DOHH2 (cell line): ENCODE measurements around the gene DDI2.
"Not testable (repeated sequence)": the region's sequence is repeated elsewhere in the genome, so short reads cannot be mapped to it uniquely, and the experiment has no call there.

Source experiments
- H3F3A ChIP-seq: fragments of 200-600 bp; sonication (generic), shearing (Covaris generic); 2 replicates; pipeline ENCODE4 v1.6.0; 2016; ENCODE audit warnings: antibody characterized with exemption, mild to moderate bottlenecking; ENCODE audit not compliant: control insufficient read depth, insufficient read depth
- H3K27ac ChIP-seq: fragments of 200-600 bp; sonication (generic); 2 replicates; pipeline ENCODE4 v1.5.1; 2014; ENCODE audit warnings: low read depth, mild to moderate bottlenecking, low read length, moderate library complexity
- H3K27me3 ChIP-seq: fragments of 200-600 bp; sonication (generic); 2 replicates; pipeline ENCODE4 v1.6.1; 2014; ENCODE audit warnings: mild to moderate bottlenecking, low read length, mixed read lengths; ENCODE audit not compliant: control insufficient read depth
- H3K36me3 ChIP-seq: fragments of 200-600 bp; sonication (generic); 2 replicates; pipeline ENCODE4 v1.6.1; 2014; ENCODE audit warnings: mild to moderate bottlenecking, low read length, moderate library complexity, mixed read lengths; ENCODE audit not compliant: control insufficient read depth
- H3K4me1 ChIP-seq: fragments of 200-600 bp; sonication (generic); 2 replicates; pipeline ENCODE4 v1.6.1; 2014; ENCODE audit warnings: mild to moderate bottlenecking, low read length, mixed read lengths; ENCODE audit not compliant: control insufficient read depth
- H3K4me2 ChIP-seq: fragments of 200-600 bp; sonication (generic); 2 replicates; pipeline ENCODE4 v1.6.0; 2014; ENCODE audit warnings: mild to moderate bottlenecking, low read length, moderate library complexity
- H3K4me3 ChIP-seq: fragments of 200-600 bp; sonication (generic); 2 replicates; pipeline ENCODE4 v1.5.1; 2014; ENCODE audit warnings: mild to moderate bottlenecking, low read length, mixed read lengths
- H3K79me2 ChIP-seq: fragments of 200-600 bp; sonication (generic); 2 replicates; pipeline ENCODE4 v1.6.1; 2014; ENCODE audit warnings: mild to moderate bottlenecking, low read length, mixed read lengths; ENCODE audit not compliant: control insufficient read depth
- H3K9me2 ChIP-seq: fragments of 200-600 bp; sonication (generic); replicated peaks from 2 replicates; pipeline ENCODE4 v1.6.1; 2014; ENCODE audit warnings: mild to moderate bottlenecking, low read length, mixed read lengths; ENCODE audit not compliant: control insufficient read depth
- H3K9me3 ChIP-seq: fragments of 200-600 bp; sonication (generic); 2 replicates; pipeline ENCODE4 v1.6.1; 2014; ENCODE audit warnings: antibody characterized with exemption, low read length, mixed read lengths; ENCODE audit not compliant: control insufficient read depth, insufficient read depth
- H4K20me1 ChIP-seq: fragments of 200-600 bp; sonication (generic); 2 replicates; pipeline ENCODE4 v1.6.0; 2014; ENCODE audit warnings: low read depth, mild to moderate bottlenecking, antibody characterized with exemption, low read length, moderate library complexity; ENCODE audit not compliant: control insufficient read depth, insufficient read depth
- CTCF ChIP-seq: fragments of 200-600 bp; sonication (generic); IDR thresholded peaks from one replicate; pipeline ENCODE4 v1.5.1; 2014; ENCODE audit warnings: antibody characterized with exemption, mild to moderate bottlenecking, low read depth, low read length; ENCODE audit not compliant: poor library complexity, severe bottlenecking
- EZH2phosphoT487 ChIP-seq: fragments of 200-600 bp; sonication (generic); IDR thresholded peaks from 2 replicates; pipeline ENCODE4 v1.6.1; 2017; ENCODE audit warnings: borderline replicate concordance, mild to moderate bottlenecking, antibody characterized with exemption, low read length, moderate library complexity, mixed read lengths

Gene DDI2

GRCh38 chr1:15650433-15650832 lies 33.2 kb downstream of the DDI2 start:
- no peak overlapping the region for H3K27ac ChIP-seq
- no peaks in the 10 kb centered on the region for H3K9me2 ChIP-seq
- H3K27me3 ChIP-seq = no peaks in the 10 kb centered on the region
- no peak overlapping the region for H3K4me2 ChIP-seq
- no peaks in the 10 kb centered on the region for H4K20me1 ChIP-seq
- H3K4me3 ChIP-seq = no peak overlapping the region
- peaks cover 1% of the 10 kb centered on the region for H3K79me2 ChIP-seq
- no peak for TF ChIP-seq EZH2phosphoT487
- no peak for TF ChIP-seq CTCF
- no peaks in the 10 kb centered on the region for H3F3A ChIP-seq
- H3K36me3 ChIP-seq = peaks cover 79% of the 10 kb centered on the region
- no peaks in the 10 kb centered on the region for H3K9me3 ChIP-seq
- no peaks in the 10 kb centered on the region for H3K4me1 ChIP-seq

GRCh38 chr1:15652130-15652529 lies 34.9 kb downstream of the DDI2 start:
- not testable (repeated sequence) for H3K79me2 ChIP-seq, H3K4me1 ChIP-seq, H3K9me3 ChIP-seq, H3K27me3 ChIP-seq, H3K4me2 ChIP-seq, H3K4me3 ChIP-seq, H3F3A ChIP-seq, H3K9me2 ChIP-seq, H4K20me1 ChIP-seq, H3K27ac ChIP-seq
- H3K36me3 ChIP-seq = peaks cover 78% of the 10 kb centered on the region

- Histone ChIP-seq H3K27ac (no peak overlapping the region), H3K4me1 (no peaks in the 10 kb centered on the region), H4K20me1 (no peaks in the 10 kb centered on the region), H3F3A (no peaks in the 10 kb centered on the region), H3K9me2 (no peaks in the 10 kb centered on the region), H3K36me3 (peaks cover 74% of the 10 kb centered on the region), H3K4me3 (no peak overlapping the region), H3K4me2 (no peak overlapping the region), H3K79me2 (no peaks in the 10 kb centered on the region; the same call in 1 of the 2 replicates), H3K9me3 (no peaks in the 10 kb centered on the region), H3K27me3 (no peaks in the 10 kb centered on the region)
- TF ChIP-seq EZH2phosphoT487 (no peak), CTCF (no peak)
Measured at GRCh38 chr1:15654091-15654690, 36.9 kb downstream of the DDI2 start.

- Histone ChIP-seq H3K4me1 (no peaks in the 10 kb centered on the region), H3K4me3 (no peak overlapping the region), H3K27ac (no peak overlapping the region), H4K20me1 (no peaks in the 10 kb centered on the region), H3K9me3 (no peaks in the 10 kb centered on the region), H3K79me2 (no peaks in the 10 kb centered on the region; the same call in 1 of the 2 replicates), H3F3A (no peaks in the 10 kb centered on the region), H3K9me2 (no peaks in the 10 kb centered on the region), H3K27me3 (no peaks in the 10 kb centered on the region), H3K4me2 (no peak overlapping the region), H3K36me3 (peaks cover 80% of the 10 kb centered on the region)
- TF ChIP-seq CTCF = no peak
- no peak for TF ChIP-seq EZH2phosphoT487
Measured at GRCh38 chr1:15656464-15656863, 39.2 kb downstream of the DDI2 start.
